Erythroblast (primary cell): Measurements from ENCODE around the gene TMTC3.

Experiments used
- GATA1 ChIP-seq: IDR thresholded peaks from 2 replicates; pipeline ENCODE4 v1.6.1; 2011; ENCODE audit warnings: low read depth, mild to moderate bottlenecking, control low read depth, low read length, moderate library complexity
- POLR2A ChIP-seq: IDR thresholded peaks from 2 replicates; pipeline ENCODE4 v1.6.1; 2011; ENCODE audit warnings: mild to moderate bottlenecking, low read length

- no peak for TF ChIP-seq POLR2A
- no peak for TF ChIP-seq GATA1
These were observed 64.5 kb downstream of the TMTC3 start for GRCh38 chr12:88206601-88207000.
